HG02588 (cell line): Measurements from ENCODE around the gene MAK.
"Not testable (repeated sequence)": the region's sequence is repeated elsewhere in the genome, so short reads cannot be mapped to it uniquely, and the experiment has no call there.

ENCODE experiments used
- ATAC-seq: cut with Tn5 transposase; IDR thresholded peaks from one replicate; pipeline ENCODE4 v1.9.1; 2021; ENCODE audit warnings: mild to moderate bottlenecking, moderate library complexity; ENCODE audit not compliant: unreplicated experiment

MAK gene

GRCh38 chr6:10733151-10733715 lies 105.1 kb downstream of the MAK start:
- ATAC-seq, result no peak

GRCh38 chr6:10730254-10730653 lies 108.1 kb downstream of the MAK start:
- no peak for ATAC-seq

DNA sequence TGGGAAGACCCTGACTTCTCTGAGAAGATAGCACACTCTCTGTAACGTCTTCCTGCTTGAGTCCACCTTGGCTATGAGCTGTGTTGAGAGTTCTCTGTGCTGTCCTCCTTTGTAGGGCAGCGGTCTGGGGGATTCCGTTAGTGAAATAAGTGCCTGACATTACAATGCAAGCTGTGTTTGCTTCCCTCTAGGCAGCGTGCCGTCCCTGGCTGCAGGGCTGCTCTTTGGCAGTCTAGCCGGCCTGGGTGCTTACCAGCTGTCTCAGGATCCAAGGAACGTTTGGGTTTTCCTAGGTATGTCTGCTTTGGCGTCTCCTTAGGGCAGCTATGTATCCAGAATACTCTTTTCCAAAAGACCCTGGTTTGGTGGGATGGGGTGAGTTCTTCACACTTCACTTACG lies 112.6 kb downstream of the MAK start:
- no peak for ATAC-seq

- no peak for ATAC-seq
These were observed 113.3 kb downstream of the MAK start for GRCh38 chr6:10725044-10725443.

GRCh38 chr6:10723567-10723881 lies 114.8 kb downstream of the MAK start:
- no peak for ATAC-seq

DNA sequence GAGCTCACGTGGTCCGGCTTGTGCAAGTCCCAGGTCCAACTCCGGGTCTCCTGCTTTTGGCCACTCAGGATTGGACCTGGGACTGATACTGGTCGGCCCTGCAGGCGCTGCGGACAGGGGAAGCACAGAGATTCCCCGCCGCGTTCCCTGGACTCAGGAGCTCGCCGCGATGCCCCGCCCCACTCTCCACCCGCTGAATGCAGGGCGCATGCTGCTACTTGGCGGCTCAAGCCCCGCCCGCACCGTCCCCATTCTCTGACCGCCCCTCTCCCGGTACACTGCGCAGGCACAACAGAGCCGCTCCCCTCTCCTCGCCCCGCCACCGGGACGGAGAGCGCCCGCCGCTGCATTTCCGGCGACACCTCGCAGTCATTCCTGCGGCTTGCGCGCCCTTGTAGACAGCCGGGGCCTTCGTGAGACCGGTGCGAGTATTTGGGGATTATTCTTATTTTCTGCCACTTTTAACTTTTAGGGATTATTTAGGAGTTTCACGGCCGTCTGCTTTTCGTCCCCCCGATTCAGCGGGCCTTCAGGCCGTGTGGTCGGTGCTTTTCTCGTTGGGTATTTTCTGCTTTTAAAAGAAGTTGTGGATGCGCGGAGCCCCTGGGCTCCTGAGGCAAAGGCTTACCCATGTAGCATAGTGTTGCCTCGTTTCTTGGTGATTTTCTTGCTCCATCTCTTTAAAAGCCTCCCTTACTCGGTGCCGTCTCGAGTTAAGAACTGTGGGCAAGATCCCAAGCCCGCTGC lies 115.3 kb downstream of the MAK start, which contains the start of gene TMEM14C:
Gene TMEM14C (plus strand): TSS at position 251 of the 747 bp plus-strand sequence. CDS start 1,544 bp downstream, outside the sequence.
- ATAC-seq, result peak; percentile 94

DNA sequence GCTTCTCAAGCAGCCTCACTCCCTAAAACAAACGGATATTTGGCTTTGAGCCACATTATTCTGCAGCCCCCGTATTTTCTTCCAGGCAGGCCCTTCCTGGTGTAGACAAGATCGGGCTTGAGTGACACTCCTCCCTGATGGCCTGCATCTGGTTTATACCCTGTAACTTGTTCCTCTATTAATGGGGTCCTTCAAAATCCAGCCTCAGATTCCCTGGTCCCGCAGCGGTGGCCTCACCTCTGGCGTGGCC lies 115.8 kb downstream of the MAK start:
- ATAC-seq, result no peak

DNA sequence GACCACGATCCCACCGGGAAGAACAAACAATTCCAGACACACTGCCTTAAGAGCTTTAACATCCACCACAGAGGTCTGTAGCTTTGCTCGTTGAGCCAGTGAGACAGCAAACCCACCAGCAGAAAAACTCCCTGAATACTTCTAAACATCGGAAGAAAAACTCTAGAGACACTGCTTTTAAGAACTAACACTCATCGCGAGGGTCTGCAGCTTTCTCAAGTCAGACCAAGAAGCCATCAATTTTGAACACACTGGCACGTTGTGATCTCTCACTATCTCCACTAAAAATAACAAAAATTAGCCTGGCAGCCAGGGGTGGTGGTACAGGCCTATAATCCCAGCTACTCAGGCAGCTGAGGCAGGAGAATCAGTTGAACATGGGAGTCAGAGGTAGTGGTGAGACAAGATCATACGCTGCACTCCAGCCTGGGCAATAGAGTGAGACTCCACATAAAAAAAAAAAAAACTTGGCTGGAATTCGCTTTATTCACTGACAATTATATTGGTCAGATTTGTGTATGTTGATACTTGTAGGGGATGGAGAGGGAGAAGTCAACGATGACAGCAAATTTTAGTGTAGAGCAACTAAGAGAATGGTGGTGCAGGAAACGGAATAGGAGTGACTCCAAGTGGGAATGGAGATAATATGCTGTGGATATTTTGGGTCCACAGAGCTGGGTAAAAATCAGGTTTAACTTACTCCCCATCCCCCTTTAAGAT lies 116.3 kb downstream of the MAK start:
- ATAC-seq, result no peak

DNA sequence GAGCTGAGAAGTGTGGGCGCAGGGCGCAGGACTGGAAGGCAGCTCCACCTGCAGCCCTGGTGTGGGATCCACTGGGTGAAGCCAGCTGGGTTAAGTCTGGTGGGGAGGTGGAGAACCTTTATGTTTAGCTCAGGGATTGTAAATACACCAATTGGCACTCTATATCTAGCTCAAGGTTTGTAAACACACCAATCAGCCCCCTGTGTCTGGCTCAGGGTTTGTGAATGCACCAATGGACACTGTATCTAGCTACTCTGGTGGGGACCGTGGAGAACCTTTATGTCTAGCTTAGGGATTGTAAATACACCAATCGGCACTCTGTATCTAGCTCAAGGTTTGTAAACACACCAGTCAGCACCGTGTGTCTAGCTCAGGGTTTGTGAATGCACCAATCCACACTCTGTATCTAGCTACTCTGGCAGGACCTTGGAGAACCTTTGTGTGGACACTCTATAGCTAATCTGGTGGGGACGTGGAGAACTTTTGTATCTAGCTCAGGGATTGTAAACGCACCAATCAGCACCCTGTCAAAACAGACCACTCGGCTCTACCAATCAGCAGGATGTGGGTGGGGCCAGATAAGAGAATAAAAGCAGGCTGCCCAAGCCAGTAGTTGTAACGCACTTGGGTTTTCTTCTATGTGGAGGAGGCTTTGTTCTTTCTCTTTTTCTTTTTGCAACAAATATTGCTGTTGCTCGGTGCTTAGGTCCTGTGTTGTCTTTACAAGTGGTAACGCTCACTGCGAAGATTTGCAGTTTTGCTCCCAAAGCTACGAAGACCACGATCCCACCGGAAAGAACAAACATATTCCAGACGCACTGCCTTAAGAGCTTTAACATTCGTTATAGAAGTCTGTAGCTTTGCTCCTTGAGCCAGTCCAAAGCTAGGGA lies 117.1 kb downstream of the MAK start:
- ATAC-seq, result not testable (repeated sequence)

DNA sequence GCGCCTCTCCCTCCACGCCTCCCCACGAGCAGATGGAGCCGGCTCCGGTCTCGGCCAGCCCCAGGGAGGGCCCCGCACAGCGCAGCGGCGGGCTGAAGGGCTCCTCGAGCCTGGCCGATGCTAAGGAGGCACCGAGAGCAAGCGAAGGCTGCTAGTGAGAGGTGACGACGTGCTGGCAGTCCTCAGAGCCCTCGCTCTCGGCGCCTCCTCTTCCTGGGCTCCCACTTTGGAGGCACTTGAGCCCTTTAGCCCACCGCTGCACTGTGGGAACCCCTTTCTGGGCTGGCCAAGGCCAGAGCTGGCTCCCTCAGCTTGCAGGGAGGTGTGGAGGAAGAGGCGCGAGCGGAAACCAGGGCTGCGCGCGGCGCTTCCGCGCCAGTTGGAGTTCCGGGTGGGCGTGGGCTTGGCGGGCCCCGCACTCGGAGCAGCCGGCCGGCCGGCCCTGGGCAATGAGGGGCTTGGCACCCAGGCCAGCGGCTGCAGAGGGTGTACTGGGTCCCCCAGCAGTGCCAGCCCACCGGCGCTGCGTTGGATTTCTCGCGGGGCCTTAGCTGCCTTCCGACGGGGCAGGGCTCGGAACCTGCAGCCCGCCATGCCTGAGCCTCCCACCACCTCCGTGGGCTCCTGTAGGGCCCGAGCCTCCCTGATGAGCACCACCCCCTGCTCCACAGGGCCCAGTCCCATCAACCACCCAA lies 117.9 kb downstream of the MAK start:
- ATAC-seq, result peak; percentile 26

DNA sequence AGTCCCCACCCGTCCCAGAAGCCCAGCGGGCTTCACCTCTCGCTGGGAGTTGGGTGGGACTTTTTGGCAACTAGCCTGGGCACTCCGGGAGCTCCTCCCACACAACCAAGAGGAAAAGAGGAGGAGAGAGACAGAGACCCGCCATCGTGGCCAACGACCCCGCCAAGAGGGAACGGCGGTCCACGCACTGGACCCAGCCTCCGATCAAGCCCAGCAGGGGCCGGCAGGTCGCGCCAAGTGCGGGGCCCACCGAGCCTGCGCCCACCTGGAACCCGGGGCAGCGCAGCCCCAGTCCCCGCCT lies 118.4 kb downstream of the MAK start:
- no peak for ATAC-seq

- ATAC-seq, result no peak
These were observed 118.9 kb downstream of the MAK start for GRCh38 chr6:10719296-10719963.

DNA sequence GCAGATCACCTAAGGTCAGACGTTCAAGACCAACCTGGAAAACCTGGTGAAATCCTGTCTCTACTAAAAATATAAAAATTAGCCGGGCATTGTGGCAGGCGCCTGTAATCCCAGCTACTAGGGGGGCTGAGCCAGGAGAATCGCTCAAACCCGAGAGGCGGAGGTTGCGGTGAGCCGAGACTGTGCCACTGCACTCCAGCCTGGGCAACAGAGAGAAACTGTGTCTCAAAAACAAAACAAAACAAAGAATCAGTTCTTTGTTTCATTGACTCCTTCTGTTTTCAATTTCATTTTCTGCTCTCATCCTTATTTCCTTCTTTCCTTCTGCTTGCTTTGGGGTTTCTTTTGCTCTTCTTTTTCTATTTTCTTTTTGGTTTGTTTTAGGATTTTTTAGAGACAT lies 124.4 kb downstream of the MAK start:
- ATAC-seq, result no peak
